ENCODE data around the gene CRIM1.

DNA sequence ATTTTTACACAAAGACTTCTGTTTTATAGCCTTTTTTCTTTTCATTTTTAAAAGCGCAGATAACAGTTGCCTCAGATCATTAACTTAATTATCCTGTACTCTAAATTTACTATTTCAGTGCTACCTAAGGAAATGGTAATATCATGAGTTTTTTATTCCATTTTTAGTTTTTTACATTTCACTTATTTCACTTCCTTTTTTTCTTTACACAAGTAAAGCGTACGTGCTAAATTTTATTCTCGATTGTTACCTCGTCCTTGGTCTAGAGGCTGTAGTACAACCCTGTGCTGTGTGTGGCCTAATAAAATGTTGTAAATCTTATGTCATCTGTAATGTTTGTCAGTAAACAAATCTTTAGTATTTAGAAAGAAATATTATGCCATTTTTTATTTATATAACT lies 49.2 kb downstream of the CRIM1 start:
- TF ChIP-seq ZNF274 (IDR thresholded peaks at IDR 0.05; ENCODE audit: low read depth, low read length) (no peak), SUZ12 (IDR thresholded peaks at IDR 0.05; ENCODE audit: extremely low read depth, insufficient read depth, insufficient read length) (no peak)
